ENCODE measurements around the gene COQ10B.
A peak's percentile ranks its signal among the peaks of the same experiment; 100 is the strongest.

The COQ10B gene

DNA sequence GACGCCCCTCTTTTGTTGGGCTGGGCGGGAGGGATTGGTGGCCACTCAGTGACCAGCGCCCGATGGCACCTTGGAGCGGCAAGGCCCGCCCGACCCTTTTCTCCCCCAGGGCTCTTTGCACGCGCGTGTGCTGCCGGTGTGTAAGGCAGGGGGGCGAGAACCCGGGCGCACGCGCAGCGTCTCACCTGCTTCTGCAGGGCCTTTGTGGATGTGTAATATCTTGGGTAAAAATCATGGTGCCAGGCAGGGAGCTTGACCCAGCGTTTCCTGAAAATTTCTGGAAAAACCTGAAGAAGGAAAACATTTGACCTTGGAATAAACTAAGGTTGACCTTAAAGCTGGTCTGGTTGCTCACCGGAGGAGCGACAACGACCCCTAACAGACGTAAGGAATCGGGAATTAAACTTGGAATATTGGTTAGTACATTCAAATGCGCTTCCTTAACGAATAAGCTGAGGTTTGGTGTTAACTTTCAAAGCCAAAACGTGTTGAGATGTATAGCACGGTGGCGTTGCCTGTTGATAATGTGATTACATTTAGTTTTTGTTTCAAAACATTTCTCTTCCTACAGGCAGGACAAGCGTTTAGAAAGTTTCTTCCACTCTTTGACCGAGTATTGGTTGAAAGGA is 47.3 kb downstream of the COQ10B start:
- DNase-seq (no peak), ATAC-seq (peak; percentile 1)

DNA sequence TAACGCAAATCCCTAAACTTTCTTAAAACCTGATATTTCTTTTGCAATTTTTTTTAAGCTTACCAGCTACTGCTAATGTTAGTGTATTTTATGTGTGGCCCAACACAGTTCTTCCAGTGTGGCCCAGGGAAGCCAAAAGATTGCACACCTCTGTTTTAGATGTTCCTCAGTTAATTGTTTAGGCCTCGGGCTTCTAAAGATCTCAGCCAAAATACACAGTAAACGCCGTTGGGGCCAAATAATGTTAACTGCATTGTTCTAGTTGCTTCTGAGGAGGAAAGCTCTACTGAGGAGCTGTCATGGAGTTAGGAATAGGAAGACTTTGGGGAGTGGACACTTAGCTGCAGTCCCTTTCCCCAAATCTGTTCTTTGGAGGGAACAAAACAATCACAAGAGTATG is 48.8 kb downstream of the COQ10B start:
- DNase-seq (no peak), ATAC-seq (no peak)

- ATAC-seq: no peak
- DNase-seq: no peak
Observed at GRCh38 chr2:197502685-197503084, 49.3 kb downstream of the COQ10B start.

DNA sequence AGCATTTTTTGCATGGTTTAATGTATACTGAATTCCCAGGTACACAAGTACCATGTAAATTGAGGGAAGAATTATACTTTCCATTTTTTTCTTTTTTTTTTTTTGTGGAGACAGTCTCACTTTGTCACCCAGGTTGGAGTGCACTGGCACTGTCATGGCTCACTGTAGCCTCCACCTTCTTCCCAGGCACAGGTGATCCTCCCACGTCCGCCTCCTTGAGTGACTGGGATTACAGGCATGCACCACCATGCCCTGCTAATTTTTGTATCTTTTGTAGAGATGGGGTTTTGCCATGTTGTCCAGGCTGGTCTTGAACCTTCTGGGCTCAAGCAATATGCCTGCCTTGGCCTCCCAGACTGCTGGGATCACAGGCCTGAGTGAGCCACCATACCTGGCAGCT is 50.6 kb downstream of the COQ10B start:
- DNase-seq (no peak), ATAC-seq (no peak)

DNA sequence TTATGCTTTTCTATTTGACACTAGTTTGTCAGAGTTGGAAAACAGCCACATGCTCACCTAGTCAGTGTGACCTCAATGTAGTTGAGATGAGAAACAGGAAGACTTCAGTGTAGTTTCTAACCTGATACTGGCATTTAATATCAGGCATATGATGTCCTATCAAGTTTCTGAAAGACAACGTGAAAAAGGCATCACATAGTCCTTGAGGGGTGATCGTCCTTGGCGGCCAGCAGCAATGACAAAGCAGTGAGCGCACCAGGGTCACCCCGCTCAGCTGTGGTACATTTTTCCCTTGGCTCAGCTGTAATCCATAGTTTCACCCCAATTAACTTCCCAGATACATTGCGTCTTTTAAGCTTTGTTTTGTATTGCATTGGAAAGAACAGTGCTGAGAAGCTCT is 51.2 kb downstream of the COQ10B start:
- no peak for DNase-seq
- ATAC-seq: no peak

GRCh38 chr2:197506658-197507057 is 53.3 kb downstream of the COQ10B start:
- no peak for DNase-seq
- no peak for ATAC-seq

- ATAC-seq: no peak
- DNase-seq: no peak
Observed at GRCh38 chr2:197513915-197514314, 60.6 kb downstream of the COQ10B start.

DNA sequence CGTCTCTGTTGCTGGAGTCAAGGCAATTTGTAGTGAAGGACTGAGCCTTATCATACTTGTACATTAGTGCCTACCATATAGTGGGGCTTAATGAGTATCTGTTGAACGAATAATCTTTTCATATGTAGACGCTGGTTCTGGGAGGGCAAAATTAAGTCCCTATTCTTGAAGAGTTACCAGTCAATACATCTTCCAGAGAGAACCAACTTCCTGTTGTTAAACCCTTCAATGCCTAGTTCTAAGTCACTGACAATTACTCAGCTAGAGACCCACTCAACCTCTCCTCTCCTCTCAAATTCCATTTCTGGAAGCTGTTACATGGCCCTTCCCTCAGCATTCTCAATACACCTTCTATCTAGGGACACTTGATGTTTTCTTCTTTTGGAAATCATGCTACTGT is 61.4 kb downstream of the COQ10B start:
- ATAC-seq: no peak
- DNase-seq: no peak

DNA sequence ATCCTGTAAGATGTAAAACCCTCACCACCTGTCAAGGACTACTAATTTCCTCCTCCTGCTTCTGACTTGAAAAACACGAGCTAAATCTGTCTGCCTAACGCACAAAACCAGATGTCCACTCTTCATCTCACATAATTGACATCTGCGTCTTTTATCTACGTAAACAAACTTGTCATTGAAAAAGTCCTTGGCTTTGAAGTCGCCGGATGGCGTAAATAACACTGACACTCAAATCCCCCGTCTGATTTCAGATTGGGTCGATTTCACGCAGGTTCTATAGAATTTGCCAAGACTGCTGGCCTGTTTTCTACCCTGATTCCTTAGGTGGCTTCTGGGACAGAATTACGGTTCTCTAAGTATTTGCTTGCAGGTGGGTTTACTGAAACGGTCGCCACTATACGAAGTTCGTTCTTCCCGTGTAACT is 62.0 kb downstream of the COQ10B start:
- ATAC-seq: no peak
- DNase-seq: no peak

GRCh38 chr2:197515739-197516392 is 62.5 kb downstream of the COQ10B start, which contains the start of gene MOB4:
Gene MOB4, plus strand, starts transcription at chr2:197516066. Its CDS starts 21 bp downstream, at chr2:197516087.
- peak; percentile 97 for ATAC-seq
- peak; percentile 96 for DNase-seq

DNA sequence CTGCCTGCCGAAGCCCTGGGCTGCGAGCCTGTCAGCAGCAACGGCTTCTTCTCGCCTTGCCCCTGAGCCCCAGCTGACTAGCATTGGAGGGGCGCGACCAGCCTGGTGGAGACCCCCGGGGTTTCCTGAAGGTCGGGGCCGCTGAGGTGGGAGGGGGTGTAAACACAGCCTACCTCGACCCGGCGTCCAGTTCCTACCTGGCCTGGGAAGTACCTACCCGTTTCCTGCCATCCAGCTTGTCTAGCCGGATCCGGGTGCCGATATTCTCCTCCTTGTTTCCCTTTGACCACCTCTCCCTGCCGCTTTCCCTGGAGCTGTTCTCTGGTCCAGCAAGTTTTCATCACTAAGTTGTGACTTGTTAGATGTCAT is 63.0 kb downstream of the COQ10B start:
- no peak for ATAC-seq
- no peak for DNase-seq

DNA sequence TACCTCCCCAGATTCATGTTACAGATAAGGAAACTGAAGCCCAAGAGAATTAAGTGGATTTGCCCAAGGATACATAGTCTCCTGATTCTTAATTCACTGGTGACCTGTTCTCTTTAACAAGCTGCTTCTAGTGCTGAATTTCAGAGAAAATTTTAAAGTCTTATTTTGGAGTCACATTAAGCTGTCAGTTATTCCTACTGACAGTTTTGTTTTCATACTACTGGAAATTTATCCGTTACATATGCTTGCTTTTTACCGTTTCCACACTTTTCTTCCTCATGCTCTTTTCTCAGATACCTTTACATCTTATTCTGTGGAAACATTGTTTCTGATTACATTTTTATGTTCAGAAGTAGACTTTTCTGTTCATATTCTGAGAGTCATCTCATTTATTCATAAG is 63.8 kb downstream of the COQ10B start:
- DNase-seq (no peak), ATAC-seq (no peak)

Measured in stimulated activated naive CD8-positive, alpha-beta T cell treated with anti-CD3 and anti-CD28 coated beads, Interleukin-15, Interleukin-2, amounts not matched to agents 100 U/mL and 50 U/mL, for 24 hours (primary cell).